Activated T-helper 9 cell treated with anti-CD3 and anti-CD28 coated beads, Interleukin-2, amount 50 U/mL, for 16 hours (primary cell): ENCODE results near the gene GLOD5.

Source experiments
- DNase-seq: peaks from one replicate; pipeline ENCODE4 v3.0.0-alpha.2; 2020; ENCODE audit warnings: low read depth

Gene GLOD5

GRCh38 chrX:48754238-48754637, 7.3 kb upstream of the GLOD5 start:
- DNase-seq = no peak

- no peak for DNase-seq
Measured at GRCh38 chrX:48769230-48769629, 7.7 kb downstream of the GLOD5 start.

GRCh38 chrX:48770296-48770695, 8.7 kb downstream of the GLOD5 start:
- DNase-seq = no peak

GRCh38 chrX:48772602-48773001, 11.1 kb downstream of the GLOD5 start:
- DNase-seq = no peak

- DNase-seq = no peak
Measured at GRCh38 chrX:48776818-48777439, 15.4 kb downstream of the GLOD5 start.

GRCh38 chrX:48779399-48779798, 17.9 kb downstream of the GLOD5 start:
- DNase-seq = no peak

GRCh38 chrX:48781705-48782104, 20.2 kb downstream of the GLOD5 start:
- no peak for DNase-seq

- DNase-seq = no peak
Measured at GRCh38 chrX:48782216-48782615, 20.7 kb downstream of the GLOD5 start.

- DNase-seq = no peak
Measured at GRCh38 chrX:48782795-48783194, 21.2 kb downstream of the GLOD5 start.

GRCh38 chrX:48784726-48785125, 23.2 kb downstream of the GLOD5 start:
- DNase-seq = no peak

- no peak for DNase-seq
Measured at GRCh38 chrX:48785186-48785539, 23.6 kb downstream of the GLOD5 start.

GRCh38 chrX:48785540-48786214, 24.1 kb downstream of the GLOD5 start:
- DNase-seq = no peak

- DNase-seq = no peak
Measured at GRCh38 chrX:48786341-48786800, 24.8 kb downstream of the GLOD5 start, which contains the start of gene GATA1. Gene GATA1 (plus strand): TSS chrX:48786590. CDS start chrX:48791110, 4,520 bp downstream.

GRCh38 chrX:48786825-48787504, 25.4 kb downstream of the GLOD5 start:
- DNase-seq = no peak

- DNase-seq = no peak
Measured at GRCh38 chrX:48787505-48788443, 26.2 kb downstream of the GLOD5 start.

- DNase-seq = no peak
Measured at GRCh38 chrX:48789366-48790220, 28.0 kb downstream of the GLOD5 start.

- DNase-seq = no peak
Measured at GRCh38 chrX:48790477-48790876, 28.9 kb downstream of the GLOD5 start.

- no peak for DNase-seq
Measured at GRCh38 chrX:48791063-48791820, 29.7 kb downstream of the GLOD5 start.

GRCh38 chrX:48792219-48792618, 30.7 kb downstream of the GLOD5 start:
- no peak for DNase-seq

GRCh38 chrX:48793935-48794334, 32.4 kb downstream of the GLOD5 start:
- no peak for DNase-seq
